Measurements from ENCODE around the gene FGF10.

Gene FGF10

GRCh38 chr5:44364097-44364496 lies 25.1 kb downstream of the FGF10 start:
- DNase-seq (ENCODE audit: low read depth), result no peak
- TF ChIP-seq CTCF (conservative IDR thresholded peaks at IDR 0.05; ENCODE audit: control insufficient read depth, insufficient read depth, low read depth, low read length), result no peak
- no peak overlapping the region for H3K4me3 ChIP-seq (ENCODE audit: control insufficient read depth, low read depth, low read length)

GRCh38 chr5:44361342-44362001 lies 27.7 kb downstream of the FGF10 start:
- no peak for DNase-seq (ENCODE audit: low read depth)
- no peak overlapping the region for H3K4me3 ChIP-seq (ENCODE audit: control insufficient read depth, low read depth, low read length)
- no peak for TF ChIP-seq CTCF (conservative IDR thresholded peaks at IDR 0.05; ENCODE audit: control insufficient read depth, insufficient read depth, low read depth, low read length)

GRCh38 chr5:44360919-44361318 lies 28.3 kb downstream of the FGF10 start:
- TF ChIP-seq CTCF (conservative IDR thresholded peaks at IDR 0.05; ENCODE audit: control insufficient read depth, insufficient read depth, low read depth, low read length), result no peak
- DNase-seq (ENCODE audit: low read depth), result no peak
- no peak overlapping the region for H3K4me3 ChIP-seq (ENCODE audit: control insufficient read depth, low read depth, low read length)

- no peak for DNase-seq (ENCODE audit: low read depth)
- TF ChIP-seq CTCF (conservative IDR thresholded peaks at IDR 0.05; ENCODE audit: control insufficient read depth, insufficient read depth, low read depth, low read length), result no peak
- no peak overlapping the region for H3K4me3 ChIP-seq (ENCODE audit: control insufficient read depth, low read depth, low read length)
Measured at GRCh38 chr5:44358421-44358820, 30.8 kb downstream of the FGF10 start.

- no peak for TF ChIP-seq CTCF (conservative IDR thresholded peaks at IDR 0.05; ENCODE audit: control insufficient read depth, insufficient read depth, low read depth, low read length)
Measured at GRCh38 chr5:44356231-44356630, 33.0 kb downstream of the FGF10 start.

GRCh38 chr5:44345871-44346270 lies 43.3 kb downstream of the FGF10 start:
- TF ChIP-seq CTCF (conservative IDR thresholded peaks at IDR 0.05; ENCODE audit: control insufficient read depth, insufficient read depth, low read depth, low read length), result no peak
- H3K4me3 ChIP-seq (ENCODE audit: control insufficient read depth, low read depth, low read length), result no peak overlapping the region
- DNase-seq (ENCODE audit: low read depth), result no peak

More at GRCh38 chr5:44356231-44356630, 33.0 kb downstream of the FGF10 start:
- no peak for DNase-seq (ENCODE audit: low read depth)
- no peak overlapping the region for H3K4me3 ChIP-seq (ENCODE audit: control insufficient read depth, low read depth, low read length)

GRCh38 chr5:44336708-44337107 lies 52.5 kb downstream of the FGF10 start:
- no peak for DNase-seq (ENCODE audit: low read depth)
- no peak for TF ChIP-seq CTCF (conservative IDR thresholded peaks at IDR 0.05; ENCODE audit: control insufficient read depth, insufficient read depth, low read depth, low read length)
- no peak overlapping the region for H3K4me3 ChIP-seq (ENCODE audit: control insufficient read depth, low read depth, low read length)

Data from fibroblast of mammary gland (primary cell).